ENCODE measurements around the gene ACTR8. TPM values are rescaled to one million over a fixed set of nuclear protein-coding genes. Genes with fewer than 3 reads are reported as not detected.

ACTR8 gene
- total RNA-seq, 1 experiment from 2014 or later, result 29.9 TPM

DNA sequence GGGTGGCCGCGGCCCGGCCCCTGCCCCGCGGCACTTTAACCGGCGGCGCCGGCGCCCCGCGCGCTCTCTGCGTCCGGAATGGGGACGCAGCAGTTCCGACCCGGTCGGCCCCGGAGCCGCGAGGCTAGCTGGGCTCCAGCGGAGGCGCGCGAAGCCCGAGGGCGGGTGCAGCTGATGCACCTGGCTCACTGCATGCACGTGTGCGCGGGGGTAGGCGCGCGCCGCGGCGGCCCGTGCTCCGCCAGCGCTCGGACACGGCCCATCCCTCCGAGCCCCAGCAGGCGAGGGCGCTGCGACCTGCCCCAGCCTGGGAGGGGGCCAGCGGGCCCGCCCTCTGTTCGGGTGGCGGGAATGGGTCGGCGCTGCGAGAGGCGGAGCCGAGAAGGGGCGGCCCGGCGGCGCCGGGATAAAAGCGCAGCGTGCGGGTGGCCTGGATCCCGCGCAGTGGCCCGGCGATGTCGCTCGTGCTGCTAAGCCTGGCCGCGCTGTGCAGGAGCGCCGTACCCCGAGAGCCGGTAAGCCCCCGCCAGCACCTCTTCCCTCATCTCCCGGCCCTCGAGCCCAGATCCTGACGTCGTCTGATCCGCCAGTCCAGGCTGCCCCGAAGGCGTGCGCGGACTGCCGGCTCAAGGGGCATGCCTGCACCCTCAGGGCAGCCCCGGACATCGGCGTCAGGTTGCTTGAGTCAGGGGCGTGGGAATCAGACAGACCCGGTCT lies 35.7 kb downstream of the ACTR8 start, which contains the start of the genes CHDH and IL17RB (continued):
- TF ChIP-seq FOXP1 (CRISPR knock-in tag; IDR thresholded peaks at IDR 0.05; ENCODE audit: borderline replicate concordance), result peak; percentile 97; the same call in 1 of the 2 replicates
- TF ChIP-seq, protein P1, sequence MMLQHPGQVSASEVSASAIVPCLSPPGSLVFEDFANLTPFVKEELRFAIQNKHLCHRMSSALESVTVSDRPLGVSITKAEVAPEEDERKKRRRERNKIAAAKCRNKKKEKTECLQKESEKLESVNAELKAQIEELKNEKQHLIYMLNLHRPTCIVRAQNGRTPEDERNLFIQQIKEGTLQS (CRISPR knock-in tag; conservative IDR thresholded peaks at IDR 0.05), result peak; percentile 66; the same call in 1 of the 2 replicates
- TF ChIP-seq, protein P2, sequence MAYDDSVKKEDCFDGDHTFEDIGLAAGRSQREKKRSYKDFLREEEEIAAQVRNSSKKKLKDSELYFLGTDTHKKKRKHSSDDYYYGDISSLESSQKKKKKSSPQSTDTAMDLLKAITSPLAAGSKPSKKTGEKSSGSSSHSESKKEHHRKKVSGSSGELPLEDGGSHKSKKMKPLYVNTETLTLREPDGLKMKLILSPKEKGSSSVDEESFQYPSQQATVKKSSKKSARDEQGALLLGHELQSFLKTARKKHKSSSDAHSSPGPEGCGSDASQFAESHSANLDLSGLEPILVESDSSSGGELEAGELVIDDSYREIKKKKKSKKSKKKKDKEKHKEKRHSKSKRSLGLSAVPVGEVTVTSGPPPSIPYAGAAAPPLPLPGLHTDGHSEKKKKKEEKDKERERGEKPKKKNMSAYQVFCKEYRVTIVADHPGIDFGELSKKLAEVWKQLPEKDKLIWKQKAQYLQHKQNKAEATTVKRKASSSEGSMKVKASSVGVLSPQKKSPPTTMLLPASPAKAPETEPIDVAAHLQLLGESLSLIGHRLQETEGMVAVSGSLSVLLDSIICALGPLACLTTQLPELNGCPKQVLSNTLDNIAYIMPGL (CRISPR knock-in tag; IDR thresholded peaks at IDR 0.05), result peak; percentile 88
- TF ChIP-seq, protein P3, sequence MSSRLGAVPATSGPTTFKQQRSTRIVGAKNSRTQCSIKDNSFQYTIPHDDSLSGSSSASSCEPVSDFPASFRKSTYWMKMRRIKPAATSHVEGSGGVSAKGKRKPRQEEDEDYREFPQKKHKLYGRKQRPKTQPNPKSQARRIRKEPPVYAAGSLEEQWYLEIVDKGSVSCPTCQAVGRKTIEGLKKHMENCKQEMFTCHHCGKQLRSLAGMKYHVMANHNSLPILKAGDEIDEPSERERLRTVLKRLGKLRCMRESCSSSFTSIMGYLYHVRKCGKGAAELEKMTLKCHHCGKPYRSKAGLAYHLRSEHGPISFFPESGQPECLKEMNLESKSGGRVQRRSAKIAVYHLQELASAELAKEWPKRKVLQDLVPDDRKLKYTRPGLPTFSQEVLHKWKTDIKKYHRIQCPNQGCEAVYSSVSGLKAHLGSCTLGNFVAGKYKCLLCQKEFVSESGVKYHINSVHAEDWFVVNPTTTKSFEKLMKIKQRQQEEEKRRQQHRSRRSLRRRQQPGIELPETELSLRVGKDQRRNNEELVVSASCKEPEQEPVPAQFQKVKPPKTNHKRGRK (CRISPR knock-in tag; IDR thresholded peaks at IDR 0.05; ENCODE audit: borderline replicate concordance), result no peak
- peak; percentile 28; the same call in 1 of the 2 replicates for TF ChIP-seq ZNF317 (CRISPR knock-in tag; IDR thresholded peaks at IDR 0.05; ENCODE audit: borderline replicate concordance, low read depth)
- TF ChIP-seq NFATC4 (CRISPR knock-in tag; IDR thresholded peaks at IDR 0.05), result no peak
- TF ChIP-seq, protein P4, sequence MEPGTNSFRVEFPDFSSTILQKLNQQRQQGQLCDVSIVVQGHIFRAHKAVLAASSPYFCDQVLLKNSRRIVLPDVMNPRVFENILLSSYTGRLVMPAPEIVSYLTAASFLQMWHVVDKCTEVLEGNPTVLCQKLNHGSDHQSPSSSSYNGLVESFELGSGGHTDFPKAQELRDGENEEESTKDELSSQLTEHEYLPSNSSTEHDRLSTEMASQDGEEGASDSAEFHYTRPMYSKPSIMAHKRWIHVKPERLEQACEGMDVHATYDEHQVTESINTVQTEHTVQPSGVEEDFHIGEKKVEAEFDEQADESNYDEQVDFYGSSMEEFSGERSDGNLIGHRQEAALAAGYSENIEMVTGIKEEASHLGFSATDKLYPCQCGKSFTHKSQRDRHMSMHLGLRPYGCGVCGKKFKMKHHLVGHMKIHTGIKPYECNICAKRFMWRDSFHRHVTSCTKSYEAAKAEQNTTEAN (CRISPR knock-in tag; IDR thresholded peaks at IDR 0.05), result peak; percentile 74; the same call in 1 of the 2 replicates
- TF ChIP-seq, protein P5, sequence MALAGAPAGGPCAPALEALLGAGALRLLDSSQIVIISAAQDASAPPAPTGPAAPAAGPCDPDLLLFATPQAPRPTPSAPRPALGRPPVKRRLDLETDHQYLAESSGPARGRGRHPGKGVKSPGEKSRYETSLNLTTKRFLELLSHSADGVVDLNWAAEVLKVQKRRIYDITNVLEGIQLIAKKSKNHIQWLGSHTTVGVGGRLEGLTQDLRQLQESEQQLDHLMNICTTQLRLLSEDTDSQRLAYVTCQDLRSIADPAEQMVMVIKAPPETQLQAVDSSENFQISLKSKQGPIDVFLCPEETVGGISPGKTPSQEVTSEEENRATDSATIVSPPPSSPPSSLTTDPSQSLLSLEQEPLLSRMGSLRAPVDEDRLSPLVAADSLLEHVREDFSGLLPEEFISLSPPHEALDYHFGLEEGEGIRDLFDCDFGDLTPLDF (CRISPR knock-in tag; IDR thresholded peaks at IDR 0.05), result peak; percentile 87
- TF ChIP-seq, protein P6, sequence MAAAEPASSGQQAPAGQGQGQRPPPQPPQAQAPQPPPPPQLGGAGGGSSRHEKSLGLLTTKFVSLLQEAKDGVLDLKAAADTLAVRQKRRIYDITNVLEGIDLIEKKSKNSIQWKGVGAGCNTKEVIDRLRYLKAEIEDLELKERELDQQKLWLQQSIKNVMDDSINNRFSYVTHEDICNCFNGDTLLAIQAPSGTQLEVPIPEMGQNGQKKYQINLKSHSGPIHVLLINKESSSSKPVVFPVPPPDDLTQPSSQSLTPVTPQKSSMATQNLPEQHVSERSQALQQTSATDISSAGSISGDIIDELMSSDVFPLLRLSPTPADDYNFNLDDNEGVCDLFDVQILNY (CRISPR knock-in tag; IDR thresholded peaks at IDR 0.05), result peak; percentile 99
- TF ChIP-seq ATF1 (CRISPR knock-in tag; IDR thresholded peaks at IDR 0.05), result no peak; the same call in 1 of the 2 replicates
- TF ChIP-seq, protein P7, sequence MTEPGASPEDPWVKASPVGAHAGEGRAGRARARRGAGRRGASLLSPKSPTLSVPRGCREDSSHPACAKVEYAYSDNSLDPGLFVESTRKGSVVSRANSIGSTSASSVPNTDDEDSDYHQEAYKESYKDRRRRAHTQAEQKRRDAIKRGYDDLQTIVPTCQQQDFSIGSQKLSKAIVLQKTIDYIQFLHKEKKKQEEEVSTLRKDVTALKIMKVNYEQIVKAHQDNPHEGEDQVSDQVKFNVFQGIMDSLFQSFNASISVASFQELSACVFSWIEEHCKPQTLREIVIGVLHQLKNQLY (CRISPR knock-in tag; IDR thresholded peaks at IDR 0.05), result peak; percentile 77
- TF ChIP-seq, protein P8, sequence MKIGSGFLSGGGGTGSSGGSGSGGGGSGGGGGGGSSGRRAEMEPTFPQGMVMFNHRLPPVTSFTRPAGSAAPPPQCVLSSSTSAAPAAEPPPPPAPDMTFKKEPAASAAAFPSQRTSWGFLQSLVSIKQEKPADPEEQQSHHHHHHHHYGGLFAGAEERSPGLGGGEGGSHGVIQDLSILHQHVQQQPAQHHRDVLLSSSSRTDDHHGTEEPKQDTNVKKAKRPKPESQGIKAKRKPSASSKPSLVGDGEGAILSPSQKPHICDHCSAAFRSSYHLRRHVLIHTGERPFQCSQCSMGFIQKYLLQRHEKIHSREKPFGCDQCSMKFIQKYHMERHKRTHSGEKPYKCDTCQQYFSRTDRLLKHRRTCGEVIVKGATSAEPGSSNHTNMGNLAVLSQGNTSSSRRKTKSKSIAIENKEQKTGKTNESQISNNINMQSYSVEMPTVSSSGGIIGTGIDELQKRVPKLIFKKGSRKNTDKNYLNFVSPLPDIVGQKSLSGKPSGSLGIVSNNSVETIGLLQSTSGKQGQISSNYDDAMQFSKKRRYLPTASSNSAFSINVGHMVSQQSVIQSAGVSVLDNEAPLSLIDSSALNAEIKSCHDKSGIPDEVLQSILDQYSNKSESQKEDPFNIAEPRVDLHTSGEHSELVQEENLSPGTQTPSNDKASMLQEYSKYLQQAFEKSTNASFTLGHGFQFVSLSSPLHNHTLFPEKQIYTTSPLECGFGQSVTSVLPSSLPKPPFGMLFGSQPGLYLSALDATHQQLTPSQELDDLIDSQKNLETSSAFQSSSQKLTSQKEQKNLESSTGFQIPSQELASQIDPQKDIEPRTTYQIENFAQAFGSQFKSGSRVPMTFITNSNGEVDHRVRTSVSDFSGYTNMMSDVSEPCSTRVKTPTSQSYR (CRISPR knock-in tag; IDR thresholded peaks at IDR 0.05), result peak; percentile 39; the same call in 1 of the 2 replicates
- TF ChIP-seq, protein P9, sequence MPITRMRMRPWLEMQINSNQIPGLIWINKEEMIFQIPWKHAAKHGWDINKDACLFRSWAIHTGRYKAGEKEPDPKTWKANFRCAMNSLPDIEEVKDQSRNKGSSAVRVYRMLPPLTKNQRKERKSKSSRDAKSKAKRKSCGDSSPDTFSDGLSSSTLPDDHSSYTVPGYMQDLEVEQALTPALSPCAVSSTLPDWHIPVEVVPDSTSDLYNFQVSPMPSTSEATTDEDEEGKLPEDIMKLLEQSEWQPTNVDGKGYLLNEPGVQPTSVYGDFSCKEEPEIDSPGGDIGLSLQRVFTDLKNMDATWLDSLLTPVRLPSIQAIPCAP (CRISPR knock-in tag; IDR thresholded peaks at IDR 0.05), result peak; percentile 85
- TF ChIP-seq, protein P10, sequence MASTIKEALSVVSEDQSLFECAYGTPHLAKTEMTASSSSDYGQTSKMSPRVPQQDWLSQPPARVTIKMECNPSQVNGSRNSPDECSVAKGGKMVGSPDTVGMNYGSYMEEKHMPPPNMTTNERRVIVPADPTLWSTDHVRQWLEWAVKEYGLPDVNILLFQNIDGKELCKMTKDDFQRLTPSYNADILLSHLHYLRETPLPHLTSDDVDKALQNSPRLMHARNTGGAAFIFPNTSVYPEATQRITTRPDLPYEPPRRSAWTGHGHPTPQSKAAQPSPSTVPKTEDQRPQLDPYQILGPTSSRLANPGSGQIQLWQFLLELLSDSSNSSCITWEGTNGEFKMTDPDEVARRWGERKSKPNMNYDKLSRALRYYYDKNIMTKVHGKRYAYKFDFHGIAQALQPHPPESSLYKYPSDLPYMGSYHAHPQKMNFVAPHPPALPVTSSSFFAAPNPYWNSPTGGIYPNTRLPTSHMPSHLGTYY (CRISPR knock-in tag; IDR thresholded peaks at IDR 0.05), result no peak
- peak; percentile 88 for TF ChIP-seq SP1 (CRISPR knock-in tag; conservative IDR thresholded peaks at IDR 0.05)
- TF ChIP-seq, protein P11, sequence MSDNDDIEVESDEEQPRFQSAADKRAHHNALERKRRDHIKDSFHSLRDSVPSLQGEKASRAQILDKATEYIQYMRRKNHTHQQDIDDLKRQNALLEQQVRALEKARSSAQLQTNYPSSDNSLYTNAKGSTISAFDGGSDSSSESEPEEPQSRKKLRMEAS (CRISPR knock-in tag; IDR thresholded peaks at IDR 0.05), result peak; percentile 96
- TF ChIP-seq TEAD4 (CRISPR knock-in tag; IDR thresholded peaks at IDR 0.05), result no peak
- TF ChIP-seq, protein P12, sequence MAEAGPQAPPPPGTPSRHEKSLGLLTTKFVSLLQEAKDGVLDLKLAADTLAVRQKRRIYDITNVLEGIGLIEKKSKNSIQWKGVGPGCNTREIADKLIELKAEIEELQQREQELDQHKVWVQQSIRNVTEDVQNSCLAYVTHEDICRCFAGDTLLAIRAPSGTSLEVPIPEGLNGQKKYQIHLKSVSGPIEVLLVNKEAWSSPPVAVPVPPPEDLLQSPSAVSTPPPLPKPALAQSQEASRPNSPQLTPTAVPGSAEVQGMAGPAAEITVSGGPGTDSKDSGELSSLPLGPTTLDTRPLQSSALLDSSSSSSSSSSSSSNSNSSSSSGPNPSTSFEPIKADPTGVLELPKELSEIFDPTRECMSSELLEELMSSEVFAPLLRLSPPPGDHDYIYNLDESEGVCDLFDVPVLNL (CRISPR knock-in tag; IDR thresholded peaks at IDR 0.05; ENCODE audit: borderline replicate concordance, low read depth), result peak; percentile 93
- peak; percentile 89 for TF ChIP-seq CREM (CRISPR knock-in tag; IDR thresholded peaks at IDR 0.05)
- TF ChIP-seq RELA (CRISPR knock-in tag; IDR thresholded peaks at IDR 0.05; ENCODE audit: borderline replicate concordance), result peak; percentile 67
- no peak for TF ChIP-seq ZBTB21 (CRISPR knock-in tag; IDR thresholded peaks at IDR 0.05; ENCODE audit: borderline replicate concordance)
- peak; percentile 76; the same call in 1 of the 2 replicates for TF ChIP-seq TCF7 (CRISPR knock-in tag; IDR thresholded peaks at IDR 0.05; ENCODE audit: low read depth)

Data from WTC11 (cell line).